Astrocyte (in vitro differentiated cells and primary cell): ENCODE measurements around the gene MYH11.

Source experiments
- EZH2 ChIP-seq: IDR thresholded peaks from 2 replicates; pipeline ENCODE4 v1.6.1; 2012; ENCODE audit warnings: mild to moderate bottlenecking, low read length, inconsistent platforms; ENCODE audit not compliant: insufficient read depth
- TF ChIP-seq, protein P1 (sequence below): IDR thresholded peaks from 2 replicates; pipeline ENCODE4 v1.5.1; 2011; ENCODE audit warnings: low read depth, mild to moderate bottlenecking, inconsistent platforms, low read length, moderate library complexity; ENCODE audit not compliant: insufficient read depth

DNA sequence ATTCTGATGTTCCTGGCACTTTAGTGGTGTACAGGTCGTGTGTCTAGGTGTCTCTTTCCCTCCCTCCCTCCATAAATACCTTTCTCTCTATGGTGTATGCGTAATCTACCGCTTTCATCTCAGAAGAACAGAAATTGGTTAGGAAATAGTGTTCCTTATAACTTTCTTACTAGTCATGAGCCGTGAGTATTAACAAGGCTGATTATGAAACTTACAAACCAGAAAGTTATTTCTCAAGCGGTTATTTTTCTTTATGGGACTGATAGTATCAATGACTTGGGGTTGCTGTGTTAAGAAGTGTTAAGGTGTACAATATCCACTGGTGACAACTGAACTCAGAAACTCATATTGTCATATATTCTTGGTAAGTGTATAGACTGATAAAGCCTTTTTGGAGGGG is 13.2 kb upstream of the MYH11 start:
- TF ChIP-seq EZH2 = no peak
- TF ChIP-seq, protein P1, sequence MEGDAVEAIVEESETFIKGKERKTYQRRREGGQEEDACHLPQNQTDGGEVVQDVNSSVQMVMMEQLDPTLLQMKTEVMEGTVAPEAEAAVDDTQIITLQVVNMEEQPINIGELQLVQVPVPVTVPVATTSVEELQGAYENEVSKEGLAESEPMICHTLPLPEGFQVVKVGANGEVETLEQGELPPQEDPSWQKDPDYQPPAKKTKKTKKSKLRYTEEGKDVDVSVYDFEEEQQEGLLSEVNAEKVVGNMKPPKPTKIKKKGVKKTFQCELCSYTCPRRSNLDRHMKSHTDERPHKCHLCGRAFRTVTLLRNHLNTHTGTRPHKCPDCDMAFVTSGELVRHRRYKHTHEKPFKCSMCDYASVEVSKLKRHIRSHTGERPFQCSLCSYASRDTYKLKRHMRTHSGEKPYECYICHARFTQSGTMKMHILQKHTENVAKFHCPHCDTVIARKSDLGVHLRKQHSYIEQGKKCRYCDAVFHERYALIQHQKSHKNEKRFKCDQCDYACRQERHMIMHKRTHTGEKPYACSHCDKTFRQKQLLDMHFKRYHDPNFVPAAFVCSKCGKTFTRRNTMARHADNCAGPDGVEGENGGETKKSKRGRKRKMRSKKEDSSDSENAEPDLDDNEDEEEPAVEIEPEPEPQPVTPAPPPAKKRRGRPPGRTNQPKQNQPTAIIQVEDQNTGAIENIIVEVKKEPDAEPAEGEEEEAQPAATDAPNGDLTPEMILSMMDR = no peak
